ENCODE results near the gene SRPRB. TPM values are rescaled to one million over a fixed set of nuclear protein-coding genes. Genes with fewer than 3 reads are reported as not detected.

SRPRB gene
- total and polyA plus RNA-seq, 2 donors (not counting 3 experiments of a cell fraction or from before 2014, with no cell fraction given), result 22.7 to 69.2 TPM

GRCh38 chr3:133805384-133805701, 272 bp upstream of the SRPRB start:
- Histone ChIP-seq H3K9ac (replicated peaks; ENCODE audit: extremely low read depth, insufficient read depth, low read length) (no peak overlapping the region), H3K27ac (ENCODE audit: insufficient read depth, low read depth, low read length) (no peak overlapping the region), H4K20me1 (replicated peaks; ENCODE audit: control insufficient read depth, extremely low read depth, insufficient read depth, low read length) (no peaks in the 10 kb centered on the region), H3K36me3 (ENCODE audit: control insufficient read depth in 2 of 2, extremely low read depth in 1 of 2, insufficient read depth in 2 of 2, low read length in 2 of 2) (peaks cover 0 to 5% of the 10 kb centered on the region in 2 experiments), H3K4me2 (ENCODE audit: insufficient read depth, low read length) (peak overlapping the region; percentile 74), H3K4me3 (replicated peaks in 1 of 3; ENCODE audit: insufficient read depth in 1 of 3, low read depth in 1 of 3, low read length in 3 of 3) (peak overlapping the region in 2 of 3 experiments; percentile 82 to 95), H3K9me3 (replicated peaks; ENCODE audit: control insufficient read depth, insufficient read depth, low read length) (no peaks in the 10 kb centered on the region), H2AFZ (ENCODE audit: low read depth, low read length) (peak overlapping the region; percentile 63), H3K4me1 (ENCODE audit: control insufficient read depth, extremely low read depth, insufficient read depth, low read length) (peaks cover 6% of the 10 kb centered on the region), H3K9me1 (replicated peaks; ENCODE audit: control insufficient read depth, extremely low read depth, insufficient read depth, low read length) (no peaks in the 10 kb centered on the region), H3K79me2 (ENCODE audit: control insufficient read depth, insufficient read depth, low read length) (peaks cover 8% of the 10 kb centered on the region), H3K27me3 (ENCODE audit: control insufficient read depth in 2 of 2, insufficient read depth in 2 of 2, low read length in 2 of 2) (peaks cover 3 to 9% of the 10 kb centered on the region in 2 experiments)
- no peak for DNase-seq (ENCODE audit: low read depth, low spot score)
- intact Hi-C loops (cut with micrococcal nuclease), result loop anchor here (2.0 to 10.0 kb wide), 5 partner anchors 233 to 1081 kb away; partner anchors contain the start of genes CDV3, NPHP3 and TMEM108
- FAIRE-seq, result no peak
- TF ChIP-seq MYC (IDR thresholded peaks at IDR 0.05; ENCODE audit: low read depth, low read length) (no peak), CTCF (IDR thresholded peaks at IDR 0.05; ENCODE audit: extremely low read depth in 1 of 2, insufficient read depth in 1 of 2, low read depth in 1 of 2, low read length in 2 of 2) (no peak), MAX (IDR thresholded peaks at IDR 0.05; ENCODE audit: insufficient read depth, insufficient read length) (no peak), EZH2 (IDR thresholded peaks at IDR 0.05; ENCODE audit: borderline replicate concordance, low read depth, low read length, severe bottlenecking) (no peak), POLR2AphosphoS5 (IDR thresholded peaks at IDR 0.05; ENCODE audit: insufficient read depth, low read depth, low read length) (no peak), GATA2 (IDR thresholded peaks at IDR 0.05; ENCODE audit: insufficient read depth, insufficient read length, low read depth, low read length) (no peak), JUN (IDR thresholded peaks at IDR 0.05; ENCODE audit: borderline replicate concordance, insufficient read depth, insufficient read length, low read depth) (no peak), FOS (IDR thresholded peaks at IDR 0.05; ENCODE audit: borderline replicate concordance, insufficient read depth, low read length) (no peak), POLR2A (IDR thresholded peaks at IDR 0.05; ENCODE audit: low read depth, low read length) (no peak)
- CTCF ChIA-PET, result interaction anchor here (1.3 kb wide), 1 partner anchor 12 kb away, joined by 3 read pairs; no protein-coding TSS in a partner anchor
- BruUV-seq (replicated peaks), result no TSS peak
- POLR2A ChIA-PET, result no interaction called here
- dilution Hi-C loops (cut with MboI; ENCODE audit: extremely low pct_ligation_motif_present, low sequenced_read_pairs), result no loop called here
